ENCODE results near the gene IFT80.

- TF ChIP-seq, protein P1, sequence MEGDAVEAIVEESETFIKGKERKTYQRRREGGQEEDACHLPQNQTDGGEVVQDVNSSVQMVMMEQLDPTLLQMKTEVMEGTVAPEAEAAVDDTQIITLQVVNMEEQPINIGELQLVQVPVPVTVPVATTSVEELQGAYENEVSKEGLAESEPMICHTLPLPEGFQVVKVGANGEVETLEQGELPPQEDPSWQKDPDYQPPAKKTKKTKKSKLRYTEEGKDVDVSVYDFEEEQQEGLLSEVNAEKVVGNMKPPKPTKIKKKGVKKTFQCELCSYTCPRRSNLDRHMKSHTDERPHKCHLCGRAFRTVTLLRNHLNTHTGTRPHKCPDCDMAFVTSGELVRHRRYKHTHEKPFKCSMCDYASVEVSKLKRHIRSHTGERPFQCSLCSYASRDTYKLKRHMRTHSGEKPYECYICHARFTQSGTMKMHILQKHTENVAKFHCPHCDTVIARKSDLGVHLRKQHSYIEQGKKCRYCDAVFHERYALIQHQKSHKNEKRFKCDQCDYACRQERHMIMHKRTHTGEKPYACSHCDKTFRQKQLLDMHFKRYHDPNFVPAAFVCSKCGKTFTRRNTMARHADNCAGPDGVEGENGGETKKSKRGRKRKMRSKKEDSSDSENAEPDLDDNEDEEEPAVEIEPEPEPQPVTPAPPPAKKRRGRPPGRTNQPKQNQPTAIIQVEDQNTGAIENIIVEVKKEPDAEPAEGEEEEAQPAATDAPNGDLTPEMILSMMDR (IDR thresholded peaks at IDR 0.05) = no peak
- TF ChIP-seq POLR2A (IDR thresholded peaks at IDR 0.05) = no peak
- TF ChIP-seq EP300 (IDR thresholded peaks at IDR 0.05) = no peak
- TF ChIP-seq POLR2AphosphoS5 (IDR thresholded peaks at IDR 0.05) = no peak
Observed at GRCh38 chr3:160220038-160220437, 179.0 kb downstream of the IFT80 start.
